Ovary (tissue), 9 donors: ENCODE results near the gene PPARD. TPM values are rescaled to one million over a fixed set of nuclear protein-coding genes. Genes with fewer than 3 reads are reported as not detected.

Source experiments
- DNase-seq, 5 donors: peaks; one replicate each; pipeline ENCODE4 v3.0.0-alpha.2; 2019 to 2020
- H3K27ac ChIP-seq, 2 donors: fragments of 200-600 bp; one replicate each; pipeline versions ENCODE4 v1.5.1 to v1.8.0; 2019 to 2022
- H3K27me3 ChIP-seq: fragments of 200-600 bp; one replicate; pipeline ENCODE4 v1.8.0; 2022
- H3K36me3 ChIP-seq: fragments of 200-600 bp; sonication (generic); one replicate; pipeline ENCODE4 v1.5.1; 2019
- H3K4me1 ChIP-seq: one replicate; pipeline ENCODE4 v1.8.1; 2013; ENCODE audit warnings: mild to moderate bottlenecking, moderate library complexity; ENCODE audit not compliant: insufficient read depth
- H3K4me3 ChIP-seq: fragments of 200-600 bp; sonication (generic); one replicate; pipeline ENCODE4 v1.5.1; 2017
- H3K9me3 ChIP-seq, 2 donors: fragments of 200-600 bp in 1 of 2; sonication (generic) in 1 of 2; one replicate each; pipeline versions ENCODE4 v1.5.1 to v1.8.1; 2013 to 2019; ENCODE audit warnings: mild to moderate bottlenecking in 1 of 2, moderate library complexity in 1 of 2
- CTCF ChIP-seq, 3 donors: fragments of 450-650 bp in 2 of 3; fragments of 200-600 bp in 1 of 3; IDR thresholded peaks; one replicate each; pipeline versions ENCODE4 v1.5.1 to v1.8.0; 2016 to 2022; ENCODE audit warnings: antibody characterized with exemption in 3 of 3, mild to moderate bottlenecking in 1 of 3
- EP300 ChIP-seq: sonication (generic); formaldehyde crosslinking; IDR thresholded peaks from one replicate; pipeline ENCODE4 v1.6.1; 2017; ENCODE audit warnings: antibody characterized with exemption
- POLR2A ChIP-seq: fragments of 450-650 bp; IDR thresholded peaks from one replicate; pipeline ENCODE4 v1.6.1; 2017; ENCODE audit warnings: antibody characterized with exemption, mild to moderate bottlenecking, moderate library complexity
- WGBS, 3 donors: extraction: QIAGEN DNeasy Blood & Tissue Kit in 1 of 3; methylation state at CpG; one replicate each; pipeline versions ENCODE4 v1.1.5 to v1.1.7; 2013 to 2017; 5-methylcytosine and 5-hydroxymethylcytosine counted together
- intact Hi-C, 4 donors: fragments of 100-400 bp; cut with DNase I; formaldehyde crosslinking; loops; one replicate each; pipeline versions ENCODE4 v1.11.0 to v1.15.1; 2022 to 2023
- polyA plus RNA-seq, 2 donors: library from polyadenylated mRNA; stranded (reverse); fragments of 200-250 nt in 1 of 2; fragments of 350-450 nt in 1 of 2; fragmentation: Illumina TruSeq in 1 of 2; extraction: RNeasy Lipid Tissue Mini Kit (QIAGEN cat#74804) in 1 of 2; gene quantifications; one replicate each; pipeline ENCODE4 v1.2.3, GENCODE V29; 2013 to 2014
- total RNA-seq, 7 donors: library from RNA; depleted of rRNA in 2 of 7; stranded (reverse); fragments of >200 nt in 2 of 7; fragmentation: NEBNext Ultra II Directional in 3 of 7; extraction: Animal tissue kit (Norgen Biotek cat#: 25700) in 3 of 7; gene quantifications; one replicate each; pipeline versions ENCODE4 v1.1.0 to v1.2.4, GENCODE V29; 2016 to 2023
- donor health status: DM: no; HTN: no; CAD: no; lungs with moderate emphysema.
- donor health status: DM: no; HTN: no; CAD: no.
- donor health status: Bipolar disorder and iron deficiency.
- donor health status: DM: yes; HTN: yes; CAD: no.
- donor health status: DM: no; HTN: no; CAD: no.
- donor health status: DM: yes; HTN: yes; CAD: no.

The PPARD gene
- total and polyA plus RNA-seq, 9 donors = 7.9 to 55.9 (median 25.0) TPM

DNA sequence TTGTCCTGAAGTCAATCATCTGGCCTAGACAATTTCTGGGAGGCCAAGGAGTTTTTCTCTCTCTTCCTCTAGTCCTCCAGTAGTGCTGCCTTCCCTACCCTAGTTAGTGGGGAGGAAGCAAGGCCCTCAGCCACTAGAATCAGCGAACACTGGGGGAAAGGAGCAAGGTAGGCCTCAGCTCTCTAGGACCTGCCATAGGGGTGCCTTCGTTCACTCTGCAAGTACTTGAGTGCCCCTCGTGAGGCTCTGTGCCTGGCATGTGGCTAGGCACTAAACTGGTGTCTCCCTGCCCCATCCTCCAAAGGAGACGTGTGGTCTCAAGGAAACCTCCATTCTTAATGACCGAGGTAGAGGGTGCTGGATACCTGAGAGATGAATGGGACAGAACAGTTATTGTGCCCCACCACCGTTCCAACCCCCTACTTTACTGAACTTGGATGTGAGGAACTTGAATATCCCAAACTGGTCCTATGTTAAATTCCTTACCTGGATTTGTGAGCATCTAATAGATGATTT is 43.7 kb upstream of the PPARD start:
- H3K9me3 ChIP-seq = no peaks in the 10 kb centered on the region
- H3K27ac ChIP-seq = no peak overlapping the region
- no peak for TF ChIP-seq CTCF (IDR thresholded peaks at IDR 0.05)
- no peak for TF ChIP-seq POLR2A
- no peak for TF ChIP-seq EP300
- H3K36me3 ChIP-seq = no peaks in the 10 kb centered on the region
- H3K4me1 ChIP-seq = peaks cover 4% of the 10 kb centered on the region
- no peaks in the 10 kb centered on the region for H3K27me3 ChIP-seq
- DNase-seq = no peak
- intact Hi-C loops = no loop called here
- 92 to 93% (median 92%) methylated on average over 6 of the region's 6 CpGs for WGBS, 3 donors
- no peak overlapping the region for H3K4me3 ChIP-seq

- no peak overlapping the region for H3K27ac ChIP-seq
- no peak overlapping the region for H3K4me3 ChIP-seq
- 92 to 99% (median 97%) methylated on average over 4 of the region's 4 CpGs for WGBS, 3 donors
- intact Hi-C loops = no loop called here
- H3K36me3 ChIP-seq = no peaks in the 10 kb centered on the region
- H3K9me3 ChIP-seq = no peaks in the 10 kb centered on the region
- no peak for DNase-seq
- no peaks in the 10 kb centered on the region for H3K27me3 ChIP-seq
- no peak for TF ChIP-seq EP300
- TF ChIP-seq POLR2A = no peak
- TF ChIP-seq CTCF (IDR thresholded peaks at IDR 0.05) = no peak
- peaks cover 4% of the 10 kb centered on the region for H3K4me1 ChIP-seq
Observed at GRCh38 chr6:35299674-35300073, 42.7 kb upstream of the PPARD start.

GRCh38 chr6:35300848-35301247 is 41.5 kb upstream of the PPARD start:
- H3K4me3 ChIP-seq = no peak overlapping the region
- no peaks in the 10 kb centered on the region for H3K9me3 ChIP-seq
- no peaks in the 10 kb centered on the region for H3K36me3 ChIP-seq
- H3K27ac ChIP-seq = no peak overlapping the region
- no peaks in the 10 kb centered on the region for H3K27me3 ChIP-seq
- intact Hi-C loops = no loop called here
- TF ChIP-seq EP300 (no peak), CTCF (IDR thresholded peaks at IDR 0.05) (no peak), POLR2A (no peak)
- no peak for DNase-seq
- peaks cover 4% of the 10 kb centered on the region for H3K4me1 ChIP-seq

DNA sequence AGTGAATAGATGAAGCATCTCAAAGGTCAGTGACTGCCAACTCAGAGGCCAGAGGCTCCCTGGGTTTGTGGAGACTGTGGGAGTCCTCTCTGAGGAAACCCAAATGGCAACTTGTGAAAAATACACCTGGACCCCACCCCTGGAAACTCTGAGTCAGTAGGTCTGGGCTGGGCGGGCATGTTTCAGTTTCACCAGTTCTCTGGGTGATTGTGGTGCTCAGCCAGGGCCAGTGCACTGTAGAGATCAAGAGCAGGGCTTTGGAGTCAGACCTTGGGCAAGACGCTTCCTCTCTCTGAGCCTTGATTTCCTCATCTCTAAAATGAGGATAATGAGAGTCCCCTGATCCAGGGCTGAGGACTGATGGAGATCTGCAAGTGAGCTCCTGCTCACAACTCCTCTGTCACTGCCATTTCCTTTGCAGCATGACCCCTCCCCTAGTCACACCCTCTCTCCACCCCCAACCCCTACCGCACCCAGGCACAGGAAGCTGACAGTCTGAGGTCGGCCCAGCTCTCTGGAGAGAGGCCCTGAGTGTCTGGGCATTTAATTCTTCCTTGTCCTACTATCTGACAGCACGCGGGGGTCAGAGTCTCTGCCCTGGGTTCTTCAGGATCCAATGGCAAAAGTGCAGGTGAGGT is 39.6 kb upstream of the PPARD start:
- WGBS, 3 donors = 56 to 67% (median 57%) methylated on average over 6 of the region's 6 CpGs
- Histone ChIP-seq H3K27me3 (no peaks in the 10 kb centered on the region), H3K9me3 (no peaks in the 10 kb centered on the region), H3K4me3 (no peak overlapping the region), H3K4me1 (peaks cover 3% of the 10 kb centered on the region), H3K27ac (no peak overlapping the region), H3K36me3 (no peaks in the 10 kb centered on the region)
- no peak for TF ChIP-seq POLR2A
- no peak for TF ChIP-seq CTCF (IDR thresholded peaks at IDR 0.05)
- TF ChIP-seq EP300 = no peak
- intact Hi-C loops = no loop called here
- DNase-seq = no peak
